Limb (tissue), 2 donors: ENCODE data around the gene ENHO.

Experiments used
- DNase-seq, 2 donors: peaks; one replicate each; pipeline ENCODE4 v3.0.0-alpha.2; 2016; ENCODE audit errors: extremely low spot score in 2 of 2

ENHO gene

DNA sequence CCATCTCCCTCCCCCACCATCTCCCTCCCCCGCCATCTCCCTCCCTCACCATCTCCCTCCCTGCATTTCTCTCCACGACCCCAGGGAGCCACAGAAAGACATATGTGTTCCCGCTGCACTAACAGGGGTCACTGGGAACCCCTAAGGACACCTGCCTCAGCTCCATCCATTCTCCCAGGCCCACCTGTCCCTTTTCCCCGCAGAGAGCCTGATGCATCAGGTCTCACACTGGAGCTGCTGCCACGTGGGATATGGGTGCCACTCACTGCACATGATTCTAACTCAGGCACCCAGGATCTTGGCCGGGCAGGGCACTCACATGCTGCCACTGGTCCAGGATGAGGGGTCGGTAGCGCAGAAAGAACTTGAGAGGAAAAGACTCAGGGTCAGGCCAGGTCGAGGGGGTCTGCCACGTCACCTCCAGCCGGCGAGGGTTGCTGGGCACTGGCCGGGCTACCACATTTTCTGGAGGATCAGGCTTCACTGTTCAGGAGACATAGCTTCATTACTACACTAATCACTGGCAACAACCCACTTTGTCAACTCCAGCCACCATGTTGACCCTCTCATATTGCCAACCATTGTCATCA, 33.2 kb upstream of the ENHO start:
- DNase-seq: peak in 1 of 2 donors; percentile 24

DNA sequence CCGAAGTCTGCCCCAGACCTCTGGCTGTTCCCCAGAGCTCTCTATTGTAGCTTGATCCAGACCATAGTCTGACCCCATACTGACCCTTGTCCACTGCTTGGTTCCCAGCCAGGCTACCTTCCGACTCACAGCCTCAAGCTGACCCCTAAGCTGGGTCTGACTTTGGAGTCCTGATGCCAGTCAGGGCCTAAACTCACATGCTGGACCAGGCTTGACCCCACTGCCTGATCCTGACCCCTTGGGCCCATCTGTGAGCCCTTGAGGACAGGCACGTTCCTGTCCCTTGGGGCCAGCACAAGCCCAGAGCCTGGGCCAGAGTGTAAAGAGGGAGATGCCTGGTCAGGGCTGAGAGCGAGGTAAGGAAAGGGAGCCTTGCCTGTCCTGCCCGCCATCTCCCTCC, 32.7 kb upstream of the ENHO start:
- DNase-seq: peak in 1 of 2 donors; percentile 36

DNA sequence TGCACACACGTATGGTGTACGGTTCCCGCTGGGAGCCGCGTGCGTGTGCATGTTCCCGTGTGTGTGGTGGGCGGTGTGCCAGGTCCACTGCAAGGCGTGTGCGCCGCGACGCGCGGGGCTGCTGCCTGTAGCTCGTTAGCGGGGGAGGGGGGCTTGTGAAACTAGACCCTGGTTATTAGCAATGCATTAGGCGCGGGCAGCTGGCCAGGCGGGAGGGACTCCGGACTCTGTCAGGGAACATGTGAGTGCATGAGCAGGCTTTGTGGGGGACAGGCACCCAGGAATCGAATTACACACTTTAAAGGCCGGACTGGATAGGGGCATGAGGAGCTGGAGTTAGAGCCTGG, 32.2 kb upstream of the ENHO start:
- DNase-seq: peak; percentile 42 to 89

DNA sequence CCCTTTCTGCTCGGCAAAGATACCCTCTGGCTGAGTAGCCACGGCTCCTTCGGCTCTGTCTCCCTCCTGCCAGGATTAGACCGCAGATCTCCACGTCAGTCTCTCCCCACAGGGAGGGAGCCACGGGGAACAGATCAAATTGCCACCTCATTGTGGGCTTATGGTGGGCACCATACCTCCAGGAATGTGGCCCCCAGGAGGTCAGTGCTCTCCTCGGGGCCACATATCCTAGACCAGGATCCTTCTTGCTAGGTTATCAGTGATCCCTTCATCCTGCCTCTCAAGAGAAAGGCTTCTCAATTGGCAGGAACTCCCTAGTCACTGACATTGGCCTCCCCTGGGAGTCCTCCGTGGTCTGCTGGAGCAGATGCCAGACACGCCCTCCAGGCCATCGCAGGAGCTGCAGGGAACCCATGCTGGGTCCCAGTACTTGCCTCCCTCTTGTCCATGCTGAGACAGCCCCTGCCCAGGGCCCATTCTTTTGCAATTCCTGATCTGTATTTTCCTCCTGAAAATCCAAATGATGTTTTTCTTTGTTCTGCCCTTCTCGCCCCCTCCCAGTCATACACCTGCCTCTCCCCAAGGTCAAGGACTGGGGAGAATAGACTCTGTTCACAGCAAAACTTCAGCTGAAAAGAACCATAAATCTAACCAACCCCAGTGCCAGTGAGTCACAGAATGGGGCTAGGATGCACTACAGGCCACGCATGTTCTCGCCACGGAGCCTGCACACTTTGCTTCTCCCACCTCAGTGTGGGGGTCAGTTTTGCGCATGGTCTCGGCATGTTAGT, 31.6 kb upstream of the ENHO start:
- DNase-seq: peak in 1 of 2 donors; percentile 42

DNA sequence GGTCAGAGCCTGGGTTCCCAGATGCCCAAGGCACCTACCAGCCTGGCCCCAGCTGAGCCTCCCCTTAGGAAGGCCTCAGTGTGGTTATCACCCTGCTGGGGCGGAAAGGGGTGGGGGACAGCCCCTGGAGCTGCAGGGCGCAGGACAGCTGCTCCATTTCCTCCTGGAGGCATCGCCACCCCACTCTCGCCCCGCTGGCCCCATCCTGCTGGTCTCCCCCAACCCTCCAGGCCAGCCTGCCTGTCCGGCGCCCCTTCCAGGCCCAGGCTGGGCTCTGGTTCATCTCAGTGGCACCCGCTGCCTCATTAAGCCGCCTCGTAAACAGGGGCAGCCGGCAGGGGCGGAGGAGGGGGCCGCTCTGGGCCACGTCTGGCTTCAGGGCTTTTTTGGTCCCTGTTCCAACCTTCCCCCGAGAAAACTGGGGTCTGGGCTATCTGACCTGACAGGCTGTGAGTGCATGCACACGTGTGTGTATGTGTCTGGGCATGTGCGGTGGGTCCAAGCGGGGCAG, 30.8 kb upstream of the ENHO start:
- peak in 1 of 2 donors; percentile 42 for DNase-seq

DNA sequence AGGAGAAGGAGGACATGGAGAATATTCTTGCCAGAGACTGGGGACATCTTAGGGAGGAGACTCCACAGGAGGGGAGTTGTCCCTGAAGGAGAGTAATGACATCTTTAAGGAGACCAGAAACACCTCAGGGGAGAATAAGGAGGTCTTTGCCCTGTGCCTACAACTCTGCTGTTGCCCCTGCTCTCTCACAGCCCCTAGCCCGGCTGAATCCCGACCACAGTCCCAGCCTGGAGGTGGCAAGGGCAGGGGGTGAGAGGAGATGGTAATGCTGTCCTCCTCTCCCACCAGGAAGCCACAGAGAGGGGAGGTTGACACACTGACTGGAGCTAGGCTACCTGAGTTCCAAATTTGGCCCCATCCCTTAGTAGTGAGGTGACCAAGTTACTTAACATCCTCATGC, 30.2 kb upstream of the ENHO start:
- DNase-seq: no peak

DNA sequence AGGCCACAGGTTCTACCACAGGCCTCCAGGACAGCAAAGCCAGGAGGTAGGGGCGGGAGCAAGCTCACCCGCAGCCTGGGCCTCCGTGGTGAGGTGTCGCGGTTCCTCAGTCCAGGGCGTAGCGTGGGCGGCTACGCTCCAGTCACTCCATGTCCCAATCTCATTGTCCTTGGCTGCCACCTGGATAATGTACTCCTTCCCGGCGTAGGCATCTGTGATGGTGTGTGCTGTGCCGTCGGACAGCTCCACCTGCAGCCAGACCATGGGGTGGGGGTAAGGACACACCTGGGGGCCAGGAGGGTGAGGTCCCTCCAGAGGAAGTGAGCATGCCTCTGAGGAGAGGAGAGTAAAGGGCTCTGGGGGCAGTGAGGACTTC, 29.8 kb upstream of the ENHO start:
- peak in 1 of 2 donors; percentile 33 for DNase-seq

DNA sequence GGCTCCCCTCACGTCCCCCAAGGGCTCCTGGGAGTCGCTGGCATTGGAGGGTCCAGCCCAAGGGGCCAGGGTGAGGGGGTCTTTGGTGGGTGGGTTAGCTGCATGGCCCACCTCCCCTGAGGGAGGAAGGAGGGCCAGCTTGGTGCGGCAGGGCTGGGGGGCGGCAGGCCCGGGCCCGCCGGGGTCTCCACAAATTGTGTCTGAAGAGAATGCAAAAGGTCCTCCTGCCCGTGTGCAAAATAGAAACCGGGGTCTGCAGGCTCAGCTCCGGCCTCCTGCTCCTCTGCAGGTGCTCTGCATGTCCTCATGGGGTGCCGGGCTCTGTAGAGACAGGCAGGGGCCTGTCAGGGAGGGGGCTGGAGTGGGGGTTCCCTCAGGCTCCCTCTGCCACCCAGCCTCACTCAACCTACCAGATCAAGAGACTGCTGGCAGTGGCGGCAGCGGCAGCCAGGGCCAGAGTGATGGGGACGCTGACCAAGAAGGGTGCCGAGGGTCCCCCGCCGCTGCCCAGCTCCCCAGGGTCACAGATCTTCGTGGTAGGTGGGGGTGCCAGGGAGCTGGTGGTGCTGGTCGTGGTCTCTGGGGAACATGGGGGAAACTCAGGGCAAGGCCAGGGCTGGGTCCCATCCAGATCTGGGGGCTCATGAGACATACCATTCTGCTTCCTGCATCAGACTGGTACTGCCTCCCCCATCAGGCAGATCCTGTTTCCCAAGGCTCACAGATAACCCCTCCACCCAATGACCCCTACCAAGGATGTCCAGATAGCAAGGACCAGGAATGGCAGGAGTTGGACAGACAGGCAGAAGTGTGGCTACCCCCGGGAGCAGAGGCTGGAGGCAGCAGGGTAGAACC, 29.2 kb upstream of the ENHO start:
- DNase-seq: peak in 1 of 2 donors; percentile 31

DNA sequence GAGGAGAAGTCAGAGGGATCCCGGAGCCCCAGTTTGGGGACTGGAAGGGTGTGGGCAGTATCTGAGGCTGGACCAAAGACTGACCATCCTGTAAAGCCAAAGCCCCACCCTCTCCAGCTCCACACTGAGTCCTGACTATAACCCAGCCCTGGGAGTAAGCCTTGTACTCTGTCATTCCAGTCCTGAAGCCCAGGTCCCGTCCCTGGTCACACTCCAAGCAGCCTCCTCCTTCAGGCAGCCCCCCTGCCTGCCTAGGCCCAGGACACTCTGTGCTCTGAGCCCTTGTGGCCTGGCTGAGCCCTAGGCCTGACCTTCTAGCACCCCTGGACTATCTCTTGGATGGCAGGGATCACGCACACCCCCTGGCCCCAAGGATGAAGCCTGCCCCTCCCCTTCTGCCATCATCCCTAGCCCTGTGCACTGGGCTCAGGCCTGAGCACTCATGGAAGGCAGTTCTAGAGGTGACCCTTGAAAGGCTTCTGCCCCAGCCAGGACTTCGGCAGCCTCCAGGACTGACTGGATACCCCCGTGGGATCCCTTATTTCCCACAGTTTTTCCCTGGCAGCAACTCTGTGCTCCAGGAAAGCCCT, 28.0 kb upstream of the ENHO start:
- peak in 1 of 2 donors; percentile 26 for DNase-seq

DNA sequence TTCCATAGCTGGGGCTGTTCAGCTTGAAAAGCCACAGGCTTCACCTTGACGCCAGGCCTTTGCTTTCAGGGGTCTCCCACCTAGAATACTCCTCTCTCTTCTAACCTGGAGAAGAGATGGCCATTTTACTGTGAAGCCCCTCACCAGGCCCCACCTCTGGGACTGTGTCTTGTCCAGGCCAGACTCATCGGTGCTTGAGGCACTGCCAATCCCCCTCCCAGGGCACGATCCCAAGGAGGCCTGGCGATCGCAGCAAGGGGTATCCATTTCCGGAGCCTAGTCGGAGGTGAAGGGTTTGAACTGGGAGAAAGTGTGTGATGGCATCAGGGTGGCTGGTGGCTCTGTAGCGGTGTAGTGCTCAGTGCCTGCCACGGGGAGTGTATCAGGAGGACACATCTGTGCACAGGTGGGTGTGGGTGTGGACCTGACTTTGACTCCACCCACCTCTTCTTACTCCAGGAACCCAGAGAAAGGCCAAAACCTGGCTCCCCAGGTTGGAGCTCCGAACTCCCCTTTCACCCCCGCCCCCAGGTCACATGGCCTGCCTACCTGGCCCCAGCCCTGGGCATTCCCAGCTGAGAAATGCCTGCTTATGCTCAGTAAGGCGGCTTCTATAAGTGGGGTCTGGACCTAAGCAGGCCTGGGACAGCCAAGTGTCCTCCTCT, 27.4 kb upstream of the ENHO start:
- peak in 1 of 2 donors; percentile 30 for DNase-seq

DNA sequence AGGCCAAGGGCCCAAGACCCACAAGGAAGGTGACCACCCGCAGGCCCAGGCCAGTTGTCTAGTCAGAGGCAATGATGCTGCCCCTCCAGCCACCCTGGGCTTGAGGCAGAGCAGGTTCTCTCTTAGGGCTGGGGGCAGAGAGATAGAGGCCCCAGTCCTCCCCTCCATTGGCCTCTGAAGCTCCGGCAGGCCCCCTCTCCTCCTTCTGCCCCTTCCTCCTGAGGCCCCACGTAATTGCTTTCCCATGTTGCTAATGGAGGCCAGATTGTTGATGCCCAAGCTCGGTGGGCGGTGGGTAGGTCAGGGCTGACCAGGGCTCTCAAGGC, 26.6 kb upstream of the ENHO start:
- peak in 1 of 2 donors; percentile 17 for DNase-seq

DNA sequence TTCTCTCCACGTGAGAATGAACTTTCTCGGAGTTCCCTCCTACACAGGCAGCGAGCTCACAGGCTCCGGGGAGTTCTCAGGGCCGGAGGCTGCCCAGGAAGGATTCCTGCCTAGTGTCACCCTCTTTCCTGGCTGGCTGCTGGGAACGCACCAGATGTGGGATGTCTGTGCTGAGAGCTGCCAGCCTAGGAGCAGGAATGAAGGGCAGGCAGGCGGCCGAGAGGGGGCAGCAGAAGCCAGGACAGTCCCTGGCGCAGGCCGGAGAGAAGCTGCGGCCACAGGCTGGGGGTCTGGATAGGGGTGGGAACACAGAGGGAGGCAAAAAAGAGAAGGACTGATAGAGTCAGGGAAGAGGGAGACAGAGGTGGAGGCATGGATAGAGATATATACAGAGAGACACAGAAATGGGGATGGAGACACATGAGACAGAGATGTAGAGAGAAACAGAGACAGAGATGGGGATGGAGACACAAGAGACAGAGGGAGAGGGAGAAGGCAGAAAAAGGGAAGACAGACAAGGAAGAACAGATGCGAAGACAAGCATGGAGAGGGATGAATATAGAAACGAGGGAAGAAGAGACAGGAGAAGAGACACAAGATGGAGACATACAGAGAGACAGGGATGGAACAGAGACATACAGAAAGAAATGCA, 25.3 kb upstream of the ENHO start:
- peak; percentile 69 to 89 for DNase-seq

DNA sequence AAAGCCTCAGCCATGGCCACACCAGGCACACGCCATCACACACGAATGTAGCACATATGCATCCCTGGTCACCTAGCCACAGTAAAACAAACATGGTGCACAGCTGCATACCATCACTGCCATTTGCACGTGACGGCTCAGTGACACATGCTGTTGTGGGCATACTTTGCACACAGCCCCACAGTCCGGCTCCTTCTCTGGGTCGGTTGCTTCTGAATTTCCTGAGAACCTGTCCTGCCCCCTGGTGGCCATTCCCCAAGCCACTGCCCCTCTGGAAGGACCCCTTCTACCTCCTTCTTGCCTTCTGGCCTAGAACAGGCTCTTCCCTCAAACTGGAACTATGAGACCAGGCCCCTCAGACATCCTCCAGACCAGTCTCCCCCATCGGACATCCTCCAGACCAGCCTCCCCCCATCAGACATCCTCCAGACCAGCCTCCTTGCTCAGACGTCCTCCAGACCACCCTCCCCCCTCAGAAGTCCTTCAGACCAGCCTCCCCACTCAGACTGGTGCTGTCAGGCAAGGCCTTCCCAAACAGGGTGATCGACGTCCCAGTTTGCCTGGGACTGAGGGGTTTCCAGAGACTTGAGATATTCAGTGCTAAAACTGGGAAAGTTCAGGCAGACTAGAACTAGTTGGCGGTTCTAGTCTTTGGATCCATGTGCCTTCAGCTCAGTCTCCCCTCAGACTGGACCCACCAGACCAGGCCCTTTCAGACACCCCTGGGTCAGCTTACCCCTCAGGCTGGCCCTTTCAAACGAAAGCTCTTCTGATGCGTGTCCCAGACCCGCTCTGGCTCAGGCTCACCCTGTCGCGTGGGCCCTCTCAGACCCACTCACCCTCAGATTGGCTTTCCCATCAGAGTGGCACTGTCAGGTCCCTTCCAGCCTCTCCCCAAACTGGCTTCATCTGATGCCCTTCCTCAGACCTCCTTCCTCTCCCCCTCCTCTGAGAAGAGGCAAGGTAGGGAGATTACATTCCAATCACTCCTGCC, 24.3 kb upstream of the ENHO start:
- DNase-seq: peak in 1 of 2 donors; percentile 79

DNA sequence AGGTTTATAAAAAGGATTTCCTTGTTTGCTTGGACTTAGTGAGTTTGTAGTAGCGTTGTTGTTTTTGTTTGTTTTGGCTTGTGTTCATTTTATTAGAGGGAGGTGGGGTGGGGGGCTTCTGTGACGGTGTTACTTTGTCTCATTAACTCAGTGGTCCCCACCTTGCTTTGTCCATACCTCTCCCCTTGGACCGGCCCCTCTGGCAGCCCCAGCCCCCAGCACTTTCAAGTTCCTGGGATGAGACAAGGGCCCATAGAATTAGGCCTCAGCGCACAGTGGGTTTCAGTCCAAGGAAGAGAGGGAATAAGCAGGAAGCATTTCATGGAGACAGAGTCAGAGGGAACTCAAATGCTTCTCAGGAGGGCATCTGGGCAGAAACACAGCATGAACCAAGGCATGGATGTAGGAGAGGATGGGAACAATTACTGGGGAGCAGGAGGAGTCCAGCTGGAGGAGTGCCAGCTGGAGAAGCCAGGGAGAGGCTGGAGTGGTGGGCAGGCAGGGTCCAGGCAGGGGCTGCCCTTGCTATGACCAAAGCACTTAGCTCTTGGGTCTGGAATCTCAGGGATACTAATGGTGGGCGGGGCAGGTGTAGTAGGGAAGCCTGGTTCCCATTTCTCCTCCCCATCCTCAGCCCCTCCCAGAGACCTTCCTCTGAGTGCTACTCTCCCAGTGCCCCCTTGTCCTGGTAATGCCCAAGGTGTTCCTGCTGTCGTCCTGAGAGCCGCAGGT, 23.5 kb upstream of the ENHO start:
- no peak for DNase-seq

DNA sequence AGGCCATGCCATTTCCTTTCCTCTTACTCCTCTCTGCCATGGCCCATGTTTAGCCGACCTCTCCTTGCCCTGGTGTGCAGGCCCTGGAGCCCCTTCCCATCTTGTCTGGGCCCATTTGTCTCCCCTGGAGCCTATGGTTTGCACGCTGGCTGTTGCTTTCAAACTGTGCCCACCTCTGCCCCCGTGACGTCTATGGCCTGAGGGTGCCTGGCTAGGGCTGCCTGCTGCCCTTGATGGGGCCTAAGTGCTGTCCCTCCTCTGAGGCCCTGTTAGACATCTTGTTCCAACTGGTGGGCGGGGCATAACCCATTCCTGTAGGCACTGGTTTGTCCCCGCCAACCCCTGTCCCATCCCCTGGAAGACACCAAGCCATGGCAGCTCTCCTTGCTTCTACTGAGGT, 22.7 kb upstream of the ENHO start:
- DNase-seq: no peak

DNA sequence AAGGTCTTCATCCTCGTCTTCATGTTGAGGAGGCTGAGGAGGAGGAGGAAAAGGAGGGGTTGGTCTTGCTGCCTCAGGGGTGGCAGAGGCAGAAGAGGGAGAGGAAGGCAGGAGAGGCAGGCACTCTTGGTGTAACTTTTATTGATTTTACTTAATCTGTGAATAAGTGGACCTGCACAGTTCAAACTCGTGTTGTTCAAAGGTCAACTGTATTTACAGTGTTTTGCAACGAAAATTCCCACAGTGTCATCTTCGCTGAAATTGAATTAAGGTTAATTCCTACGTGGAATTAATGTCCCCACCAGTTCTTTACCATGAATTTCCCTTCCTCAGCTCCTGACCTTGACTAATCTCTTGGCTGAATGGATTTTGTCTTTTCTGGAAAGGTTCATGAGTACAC, 21.2 kb upstream of the ENHO start:
- no peak for DNase-seq

DNA sequence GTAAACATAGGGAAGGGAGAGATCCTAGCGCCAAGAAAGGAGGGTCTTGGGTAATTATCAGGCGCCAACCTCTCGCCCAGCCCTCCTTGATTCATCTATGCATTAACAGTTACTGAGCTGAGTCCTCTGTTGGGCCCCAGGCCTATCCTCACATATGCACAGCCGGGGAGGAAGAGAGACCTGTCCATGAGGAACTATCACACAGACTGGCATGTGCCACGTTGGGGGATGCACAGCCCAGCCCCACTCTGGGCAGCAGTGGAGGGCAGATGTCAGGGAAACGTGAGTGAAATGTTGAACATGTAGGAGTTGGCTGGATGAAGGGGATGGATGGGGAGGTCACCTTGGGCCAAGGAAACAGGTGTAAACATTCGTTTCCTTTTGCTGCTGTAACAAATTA, 18.8 kb upstream of the ENHO start:
- DNase-seq: no peak

DNA sequence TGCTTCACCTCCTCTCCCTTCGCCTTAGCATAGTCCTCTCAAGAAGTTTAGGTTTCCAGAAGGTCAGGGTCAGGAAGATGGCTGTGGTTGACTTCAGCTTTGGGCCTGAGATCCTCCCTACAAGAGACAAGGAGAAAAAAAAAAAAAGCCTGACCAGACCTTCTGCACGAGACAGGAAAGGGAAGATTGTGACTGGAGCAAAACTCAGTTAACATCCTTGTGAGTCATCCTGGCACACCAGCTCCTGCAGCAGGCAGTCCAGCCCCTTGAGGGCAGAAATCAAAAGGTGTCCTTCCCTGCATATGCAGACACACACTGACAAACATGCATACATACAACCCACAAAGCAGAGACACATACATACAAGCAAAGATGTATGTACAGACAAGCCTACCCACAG, 18.0 kb upstream of the ENHO start:
- DNase-seq: no peak

DNA sequence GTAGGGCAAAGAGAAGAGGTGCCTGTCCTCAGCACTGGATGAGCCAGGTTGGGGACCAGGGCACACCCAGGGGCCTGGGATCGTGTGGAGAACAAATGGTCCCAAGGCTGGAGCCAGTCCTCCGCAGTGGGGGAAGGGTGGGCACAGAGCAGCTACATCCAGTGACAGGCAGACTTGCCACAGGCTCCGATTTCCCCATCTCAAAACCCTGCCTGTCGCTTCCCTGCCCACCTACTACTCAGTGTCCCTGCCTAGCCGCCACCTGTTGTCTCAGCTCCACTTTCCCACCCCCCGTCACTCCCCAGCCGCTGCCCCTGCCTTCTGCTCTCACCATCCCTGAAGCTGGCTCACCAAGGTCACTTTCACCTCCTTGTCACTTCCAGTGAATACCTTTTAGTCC, 13.9 kb upstream of the ENHO start:
- no peak for DNase-seq
